MM.1S (cell line): Measurements from ENCODE around the gene EIPR1.

Source experiments
- DNase-seq: peaks from one replicate; pipeline ENCODE4 v3.0.0-alpha.2; 2015
- H2AFZ ChIP-seq: fragments of 300-600 bp; sonication (generic); 2 replicates; pipeline ENCODE4 v1.6.0; 2016; ENCODE audit warnings: antibody characterized with exemption, low read length
- H3F3A ChIP-seq: fragments of 300-600 bp; sonication (generic); 2 replicates; pipeline ENCODE4 v1.6.1; 2016; ENCODE audit warnings: mild to moderate bottlenecking, antibody characterized with exemption, low read length, moderate library complexity, mixed read lengths; ENCODE audit not compliant: insufficient read depth
- H3K27ac ChIP-seq: fragments of 300-600 bp; sonication (generic); 2 replicates; pipeline ENCODE4 v1.5.1; 2016; ENCODE audit warnings: mild to moderate bottlenecking, low read length
- H3K27me3 ChIP-seq: fragments of 300-600 bp; sonication (generic); replicated peaks from 2 replicates; pipeline ENCODE4 v1.6.0; 2016; ENCODE audit warnings: low read length; ENCODE audit not compliant: insufficient read depth
- H3K36me3 ChIP-seq: fragments of 300-600 bp; sonication (generic); replicated peaks from 2 replicates; pipeline ENCODE4 v1.6.1; 2016; ENCODE audit warnings: mild to moderate bottlenecking, low read length, mixed read lengths; ENCODE audit not compliant: insufficient read depth
- H3K4me1 ChIP-seq: fragments of 300-600 bp; sonication (generic); 2 replicates; pipeline ENCODE4 v1.6.1; 2016; ENCODE audit warnings: low read length, mixed read lengths
- H3K4me2 ChIP-seq: fragments of 300-600 bp; sonication (generic); 2 replicates; pipeline ENCODE4 v1.6.0; 2016; ENCODE audit warnings: low read depth, low read length
- H3K4me3 ChIP-seq: fragments of 300-600 bp; sonication (generic); 2 replicates; pipeline ENCODE4 v1.5.1; 2016; ENCODE audit warnings: low read length, mixed read lengths
- H3K79me2 ChIP-seq: fragments of 300-600 bp; sonication (generic); 2 replicates; pipeline ENCODE4 v1.6.1; 2016; ENCODE audit warnings: mixed run types, low read length, mixed read lengths
- H3K9ac ChIP-seq: fragments of 300-600 bp; sonication (generic); 2 replicates; pipeline ENCODE4 v1.6.1; 2016; ENCODE audit warnings: low read length, mixed read lengths
- H3K9me2 ChIP-seq: fragments of 300-600 bp; sonication (generic); replicated peaks from 2 replicates; pipeline ENCODE4 v1.6.1; 2016; ENCODE audit warnings: mild to moderate bottlenecking, low read length, mixed read lengths; ENCODE audit not compliant: insufficient read depth
- H3K9me3 ChIP-seq: fragments of 300-600 bp; sonication (generic); replicated peaks from 2 replicates; pipeline ENCODE4 v1.6.1; 2016; ENCODE audit warnings: mild to moderate bottlenecking, low read length, mixed read lengths; ENCODE audit not compliant: insufficient read depth
- H4K20me1 ChIP-seq: fragments of 300-600 bp; sonication (generic); 2 replicates; pipeline ENCODE4 v1.6.1; 2016; ENCODE audit warnings: mild to moderate bottlenecking, low read length, moderate library complexity, mixed read lengths; ENCODE audit not compliant: insufficient read depth
- CTCF ChIP-seq: fragments of 300-600 bp; sonication (generic); IDR thresholded peaks from 2 replicates; pipeline ENCODE4 v1.5.1; 2016; ENCODE audit warnings: antibody characterized with exemption, low read length, mixed read lengths
- EZH2 ChIP-seq: fragments of 300-600 bp; sonication (generic); optimal IDR thresholded peaks from 2 replicates; pipeline ENCODE3; 2017; ENCODE audit warnings: low read depth, mild to moderate bottlenecking, antibody characterized with exemption, low read length, mixed read lengths
- EZH2phosphoT487 ChIP-seq: fragments of 300-600 bp; sonication (generic); IDR thresholded peaks from 2 replicates; pipeline ENCODE4 v1.6.1; 2018; ENCODE audit warnings: antibody characterized with exemption, low read length

Gene EIPR1

GRCh38 chr2:3301001-3301400 lies 76.6 kb downstream of the EIPR1 start:
- Histone ChIP-seq H4K20me1 (no peaks in the 10 kb centered on the region), H3F3A (no peaks in the 10 kb centered on the region), H3K36me3 (no peaks in the 10 kb centered on the region), H3K4me2 (no peak overlapping the region), H3K4me3 (no peak overlapping the region), H3K9me2 (no peaks in the 10 kb centered on the region), H3K4me1 (no peaks in the 10 kb centered on the region), H3K79me2 (no peaks in the 10 kb centered on the region), H3K9me3 (no peaks in the 10 kb centered on the region), H3K9ac (no peak overlapping the region), H3K27ac (no peak overlapping the region), H3K27me3 (no peaks in the 10 kb centered on the region), H2AFZ (no peak overlapping the region)
- TF ChIP-seq CTCF (no peak), EZH2phosphoT487 (no peak), EZH2 (no peak)
- no peak for DNase-seq

GRCh38 chr2:3300224-3300995 lies 77.2 kb downstream of the EIPR1 start:
- no peak for TF ChIP-seq CTCF
- no peak for TF ChIP-seq EZH2
- TF ChIP-seq EZH2phosphoT487 = no peak
- H3K4me1 ChIP-seq = no peaks in the 10 kb centered on the region
- no peaks in the 10 kb centered on the region for H3K27me3 ChIP-seq
- no peaks in the 10 kb centered on the region for H3K36me3 ChIP-seq
- H2AFZ ChIP-seq = no peak overlapping the region
- no peak overlapping the region for H3K27ac ChIP-seq
- H3K9me3 ChIP-seq = no peaks in the 10 kb centered on the region
- H3K4me3 ChIP-seq = no peak overlapping the region
- H4K20me1 ChIP-seq = no peaks in the 10 kb centered on the region
- no peak for DNase-seq
- H3K4me2 ChIP-seq = no peak overlapping the region
- no peaks in the 10 kb centered on the region for H3K9me2 ChIP-seq
- no peaks in the 10 kb centered on the region for H3F3A ChIP-seq
- H3K79me2 ChIP-seq = no peaks in the 10 kb centered on the region
- no peak overlapping the region for H3K9ac ChIP-seq

GRCh38 chr2:3299703-3300102 lies 77.9 kb downstream of the EIPR1 start:
- DNase-seq = no peak
- Histone ChIP-seq H3K79me2 (no peaks in the 10 kb centered on the region), H3K36me3 (no peaks in the 10 kb centered on the region), H3K4me1 (no peaks in the 10 kb centered on the region), H2AFZ (no peak overlapping the region), H3K9ac (no peak overlapping the region), H3K4me3 (no peak overlapping the region), H3K9me3 (no peaks in the 10 kb centered on the region), H4K20me1 (no peaks in the 10 kb centered on the region), H3K27me3 (no peaks in the 10 kb centered on the region), H3F3A (no peaks in the 10 kb centered on the region), H3K4me2 (no peak overlapping the region), H3K27ac (no peak overlapping the region), H3K9me2 (no peaks in the 10 kb centered on the region)
- TF ChIP-seq CTCF (no peak), EZH2phosphoT487 (no peak), EZH2 (no peak)
